K562 (cell line): ENCODE measurements around the gene DCST1.

Source experiments
- CHD1 ChIP-seq: fragments of 200-600 bp; sonication (generic); IDR thresholded peaks from one replicate; pipeline ENCODE4 v1.6.1; 2012; ENCODE audit warnings: mild to moderate bottlenecking, moderate library complexity, low read length, inconsistent platforms
- SAFB2 ChIP-seq: fragments of 200-400 bp; formaldehyde crosslinking; IDR thresholded peaks from 2 replicates; pipeline ENCODE4 v1.6.1; 2018; ENCODE audit warnings: borderline replicate concordance, low read length, low read depth, moderate library complexity; ENCODE audit not compliant: severe bottlenecking
- SP1 ChIP-seq: sonication (generic); formaldehyde crosslinking; IDR thresholded peaks from 2 replicates; pipeline ENCODE4 v1.8.1; 2022; ENCODE audit warnings: mild to moderate bottlenecking, missing genetic modification reagents
- SPI1 ChIP-seq: IDR thresholded peaks from 2 replicates; pipeline ENCODE4 v1.6.1; 2011; ENCODE audit warnings: low read depth, low read length, control low read depth, borderline replicate concordance
- ZBTB26 ChIP-seq: fragments of 450-650 bp; formaldehyde crosslinking; IDR thresholded peaks from 2 replicates; pipeline ENCODE4 v1.4.0; 2022; ENCODE audit warnings: missing genetic modification characterization
- ZHX1 ChIP-seq: fragments of 150-350 bp; conservative IDR thresholded peaks from 2 replicates; pipeline ENCODE4 v1.6.1; 2014; ENCODE audit warnings: low read length
- ZNF184 ChIP-seq: sonication (generic); formaldehyde crosslinking; IDR thresholded peaks from 2 replicates; pipeline ENCODE4 v1.5.0; 2020; ENCODE audit warnings: missing genetic modification reagents
- ZNF23 ChIP-seq: fragments of 250-450 bp; sonication (Bioruptor Pico); IDR thresholded peaks from 2 replicates; pipeline ENCODE4 v1.4.0; 2020; ENCODE audit warnings: mild to moderate bottlenecking

GRCh38 chr1:155044812-155045657 lies 11.4 kb downstream of the DCST1 start:
- no peak for TF ChIP-seq ZNF23 (CRISPR knock-in tag)
- no peak for TF ChIP-seq SPI1
- no peak for TF ChIP-seq ZNF184 (CRISPR knock-in tag)
- TF ChIP-seq CHD1, result no peak
- no peak for TF ChIP-seq ZBTB26 (CRISPR knock-in tag)
- TF ChIP-seq ZHX1, result no peak
- TF ChIP-seq SP1 (CRISPR knock-in tag), result no peak
- no peak for TF ChIP-seq SAFB2
